ENCODE data around the gene ATF2. TPM values are rescaled to one million over a fixed set of nuclear protein-coding genes. Genes with fewer than 3 reads are reported as not detected.

Gene ATF2, protein sequence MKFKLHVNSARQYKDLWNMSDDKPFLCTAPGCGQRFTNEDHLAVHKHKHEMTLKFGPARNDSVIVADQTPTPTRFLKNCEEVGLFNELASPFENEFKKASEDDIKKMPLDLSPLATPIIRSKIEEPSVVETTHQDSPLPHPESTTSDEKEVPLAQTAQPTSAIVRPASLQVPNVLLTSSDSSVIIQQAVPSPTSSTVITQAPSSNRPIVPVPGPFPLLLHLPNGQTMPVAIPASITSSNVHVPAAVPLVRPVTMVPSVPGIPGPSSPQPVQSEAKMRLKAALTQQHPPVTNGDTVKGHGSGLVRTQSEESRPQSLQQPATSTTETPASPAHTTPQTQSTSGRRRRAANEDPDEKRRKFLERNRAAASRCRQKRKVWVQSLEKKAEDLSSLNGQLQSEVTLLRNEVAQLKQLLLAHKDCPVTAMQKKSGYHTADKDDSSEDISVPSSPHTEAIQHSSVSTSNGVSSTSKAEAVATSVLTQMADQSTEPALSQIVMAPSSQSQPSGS
- 10 to 100 TPM; 52.2 to 67.5 TPM for total RNA-seq

DNA sequence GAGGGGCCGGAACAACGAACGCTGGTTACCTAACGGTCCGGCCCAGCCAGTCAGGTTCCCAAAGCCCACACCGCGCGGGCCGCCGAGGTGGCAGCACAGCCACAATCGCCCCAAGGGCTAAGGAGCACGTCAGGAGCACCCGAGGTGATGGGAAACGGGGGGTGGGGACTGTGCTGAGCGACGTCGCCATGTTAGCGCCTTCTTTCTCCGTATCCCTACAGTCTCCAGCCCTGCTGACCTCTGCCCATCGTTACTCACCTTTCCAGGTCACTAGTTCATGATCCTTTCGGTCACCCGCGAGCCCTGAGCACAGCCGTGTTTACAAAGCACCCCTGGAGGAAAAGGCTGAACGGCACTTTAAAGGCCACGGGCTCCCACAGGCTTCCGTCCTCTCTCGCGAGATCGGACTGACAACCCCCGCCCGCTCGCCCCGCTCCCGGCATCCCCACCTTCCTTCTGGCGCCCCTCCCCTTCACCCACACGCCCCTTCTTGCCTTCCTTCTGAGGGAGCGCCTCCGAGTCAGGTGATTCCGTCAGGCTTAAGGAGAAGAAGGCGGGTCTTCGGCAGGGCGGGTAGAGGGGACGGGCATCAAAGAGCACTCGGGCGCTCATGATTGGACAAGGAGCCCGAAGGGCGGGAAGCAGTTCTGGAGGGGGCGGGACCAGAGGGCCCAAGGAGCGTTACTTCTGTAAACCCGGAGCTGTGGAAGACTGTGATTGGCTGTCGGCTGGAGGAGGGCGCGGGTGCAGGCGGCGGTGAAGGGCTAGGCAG lies at the start of gene ATF2:
TSS of gene ATF2 (minus strand) at position 412 of the 772 bp plus-strand sequence. CDS start 31,760 bp downstream, outside the sequence.
- H3K9me3 Mint-ChIP-seq (ENCODE audit: low read depth), result no peaks in the 10 kb centered on the region
- peak within 1 kb of the TSS; percentile 99 for H3K27ac Mint-ChIP-seq
- ChIA-PET POLR2A (interaction anchor here (0.7 to 1.2 kb wide), 5 partner anchors 10 to 16 kb away, joined by 3 to 21 read pairs (median 4); no protein-coding TSS in a partner anchor), CTCF (interaction anchor here (0.6 to 1.0 kb wide), 6 partner anchors 8 to 373 kb away, joined by 3 to 8 read pairs (median 3); no protein-coding TSS in a partner anchor)
- peak; percentile 98 for DNase-seq
- intact Hi-C loops (cut with DNase I, micrococcal nuclease), result loop anchor here (1.0 to 5.0 kb wide), 12 partner anchors 13 to 921 kb away; partner anchors contain the start of genes ATP5MC3 (in 2 of the 2), GPR155 (in 2 of the 2), LNPK (in 1 of the 2) and OLA1 (in 1 of the 2)
- peaks cover 35% of the 10 kb centered on the region for H3K4me1 Mint-ChIP-seq
- ATAC-seq, result peak; percentile 95
- H3K4me3 Mint-ChIP-seq, result peak within 1 kb of the TSS; percentile 95
- no peaks in the 10 kb centered on the region for H3K27me3 Mint-ChIP-seq
- H3K36me3 Mint-ChIP-seq (ENCODE audit: low read depth), result peaks cover 9% of the 10 kb centered on the region

DNA sequence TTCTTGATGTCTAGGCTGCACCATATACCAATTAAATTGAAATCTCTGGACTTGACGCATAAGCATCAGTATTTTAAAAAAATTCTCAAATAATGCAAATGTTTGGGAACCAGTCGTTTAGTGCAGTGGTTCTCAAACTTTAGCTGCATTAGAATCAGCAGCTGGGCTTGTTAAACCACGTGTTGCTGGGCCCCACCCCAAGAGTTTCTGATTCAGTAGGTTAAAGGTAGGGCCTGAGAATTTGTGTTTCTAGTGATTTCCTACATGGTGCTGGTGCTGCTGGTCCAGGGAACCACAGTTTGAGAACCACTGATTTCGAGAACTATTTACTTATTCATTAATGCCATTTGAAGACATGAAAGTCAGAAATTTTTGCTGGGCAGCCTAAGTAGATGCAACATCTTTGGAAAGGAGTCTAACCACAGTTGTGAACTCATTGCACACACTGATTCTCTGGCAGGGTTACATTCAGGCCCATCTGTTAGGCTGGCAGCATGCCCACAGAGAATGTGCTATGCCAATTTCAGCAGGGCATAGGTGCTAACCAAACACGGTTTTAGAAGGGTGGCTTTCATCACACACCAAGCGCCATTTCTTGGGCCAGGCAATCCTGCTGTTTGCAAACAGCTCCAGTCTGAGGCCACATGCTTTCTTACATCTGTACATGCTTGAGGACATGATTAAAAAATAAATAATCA lies 39.9 kb upstream of the ATF2 start:
- H3K4me3 Mint-ChIP-seq, result no peak overlapping the region
- peaks cover 11% of the 10 kb centered on the region for H3K27me3 Mint-ChIP-seq
- no peaks in the 10 kb centered on the region for H3K36me3 Mint-ChIP-seq (ENCODE audit: low read depth)
- no peaks in the 10 kb centered on the region for H3K9me3 Mint-ChIP-seq (ENCODE audit: low read depth)
- no peak overlapping the region for H3K27ac Mint-ChIP-seq
- intact Hi-C loops (cut with DNase I, micrococcal nuclease), result no loop called here
- ChIA-PET CTCF (interaction anchor here (0.6 to 1.6 kb wide), 8 partner anchors 10 to 613 kb away, joined by 3 to 6 read pairs (median 4); no protein-coding TSS in a partner anchor), POLR2A (no interaction called here)
- peaks cover 4% of the 10 kb centered on the region for H3K4me1 Mint-ChIP-seq
- ATAC-seq (no peak), DNase-seq (no peak)

GRCh38 chr2:175206866-175207265 lies 38.9 kb upstream of the ATF2 start:
- ATAC-seq (no peak), DNase-seq (no peak)
- intact Hi-C loops (cut with DNase I, micrococcal nuclease), result no loop called here
- no peaks in the 10 kb centered on the region for H3K36me3 Mint-ChIP-seq (ENCODE audit: low read depth)
- H3K9me3 Mint-ChIP-seq (ENCODE audit: low read depth), result no peaks in the 10 kb centered on the region
- H3K27me3 Mint-ChIP-seq, result peaks cover 8% of the 10 kb centered on the region
- no peak overlapping the region for H3K27ac Mint-ChIP-seq
- H3K4me3 Mint-ChIP-seq, result no peak overlapping the region
- ChIA-PET CTCF (interaction anchor here (0.8 to 1.0 kb wide), 3 partner anchors 13 to 45 kb away, joined by 3 read pairs; no protein-coding TSS in a partner anchor), POLR2A (interaction anchor here (0.5 kb wide), 1 partner anchor 306 kb away, joined by 3 read pairs; no protein-coding TSS in a partner anchor)
- peaks cover 4% of the 10 kb centered on the region for H3K4me1 Mint-ChIP-seq

DNA sequence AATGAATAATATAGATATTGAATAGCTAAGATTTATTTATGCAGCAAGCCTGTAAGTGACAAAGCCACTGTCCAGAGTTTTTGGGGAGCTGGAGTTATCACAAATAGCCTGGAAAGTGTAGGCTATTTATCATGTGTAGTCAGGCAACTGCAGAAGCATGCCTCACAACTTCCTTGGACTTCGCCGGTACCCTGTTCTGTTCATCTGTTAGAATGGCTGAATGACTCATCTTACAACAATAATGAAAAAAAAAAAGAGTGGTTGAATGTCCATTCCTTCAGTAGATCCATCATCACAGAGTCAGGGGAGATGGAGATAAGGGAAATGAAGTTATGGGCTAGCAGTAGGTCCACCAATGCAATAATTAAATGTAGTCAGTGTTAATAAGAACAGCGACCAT lies 37.5 kb upstream of the ATF2 start:
- intact Hi-C loops (cut with DNase I, micrococcal nuclease), result no loop called here
- no peak for DNase-seq
- Mint-ChIP-seq H3K4me1 (peaks cover 4% of the 10 kb centered on the region), H3K9me3 (ENCODE audit: low read depth) (no peaks in the 10 kb centered on the region), H3K36me3 (ENCODE audit: low read depth) (no peaks in the 10 kb centered on the region), H3K27me3 (peaks cover 4% of the 10 kb centered on the region), H3K4me3 (no peak overlapping the region), H3K27ac (no peak overlapping the region)
- ChIA-PET CTCF (interaction anchor here (1.3 to 3.4 kb wide), 6 partner anchors 11 to 892 kb away, joined by 4 to 62 read pairs (median 12); no protein-coding TSS in a partner anchor), POLR2A (no interaction called here)
- no peak for ATAC-seq

DNA sequence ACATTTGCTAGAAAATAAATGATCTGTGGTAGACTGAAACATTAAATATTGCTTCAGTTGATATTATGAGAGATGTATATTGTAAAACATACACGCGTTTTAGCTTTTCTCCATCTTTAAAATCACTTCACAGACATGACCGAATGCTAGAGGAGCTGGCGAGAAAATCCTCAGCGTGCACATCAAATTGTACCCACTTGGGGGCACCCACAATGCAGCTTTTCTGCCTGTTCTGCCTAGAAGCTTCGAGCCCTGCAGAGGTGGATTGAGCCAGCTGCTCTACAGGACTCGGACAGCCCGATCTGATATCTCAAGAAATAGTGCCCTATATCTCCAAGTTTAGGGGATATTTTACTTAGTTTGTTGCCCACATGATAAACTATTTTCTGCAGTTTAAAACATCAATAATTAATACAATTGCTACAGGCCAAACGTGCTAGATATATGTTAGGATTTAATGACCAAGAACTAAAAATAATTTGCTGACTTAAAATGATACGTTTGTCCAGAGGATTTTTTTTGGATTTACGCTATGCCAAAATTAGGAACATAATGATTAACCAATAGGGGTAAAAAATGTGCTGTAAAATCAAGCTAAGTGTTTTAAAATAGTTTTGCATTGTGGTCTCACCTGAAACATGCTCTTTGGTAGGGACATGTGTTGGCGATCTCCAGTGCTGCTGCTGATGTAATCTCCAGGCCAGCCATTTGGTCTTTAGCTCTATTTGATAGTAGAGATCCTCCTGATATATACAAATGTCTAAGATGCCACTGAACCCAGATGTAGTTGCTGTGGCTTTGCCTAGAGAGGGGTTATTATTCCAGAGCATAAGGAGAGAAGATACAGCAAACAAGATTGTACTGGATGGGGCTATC lies 35.9 kb upstream of the ATF2 start:
- DNase-seq (peak; percentile 79), ATAC-seq (peak; percentile 98)
- POLR2A ChIA-PET, result interaction anchor here (0.6 to 1.4 kb wide), 2 partner anchors 30 to 78 kb away, joined by 5 read pairs; no protein-coding TSS in a partner anchor
- Mint-ChIP-seq H3K36me3 (ENCODE audit: low read depth) (no peaks in the 10 kb centered on the region), H3K4me3 (no peak overlapping the region), H3K4me1 (peaks cover 4% of the 10 kb centered on the region), H3K27ac (no peak overlapping the region), H3K27me3 (peaks cover 10% of the 10 kb centered on the region), H3K9me3 (ENCODE audit: low read depth) (peaks cover 3% of the 10 kb centered on the region)
- CTCF ChIA-PET, result interaction anchor here (0.6 to 4.1 kb wide), 19 partner anchors 9 to 509 kb away, joined by 3 to 62 read pairs (median 5); no protein-coding TSS in a partner anchor
- intact Hi-C loops (cut with DNase I, micrococcal nuclease), result loop anchor here (1.0 to 5.0 kb wide), 4 partner anchors 47 to 893 kb away; no protein-coding TSS in a partner anchor

DNA sequence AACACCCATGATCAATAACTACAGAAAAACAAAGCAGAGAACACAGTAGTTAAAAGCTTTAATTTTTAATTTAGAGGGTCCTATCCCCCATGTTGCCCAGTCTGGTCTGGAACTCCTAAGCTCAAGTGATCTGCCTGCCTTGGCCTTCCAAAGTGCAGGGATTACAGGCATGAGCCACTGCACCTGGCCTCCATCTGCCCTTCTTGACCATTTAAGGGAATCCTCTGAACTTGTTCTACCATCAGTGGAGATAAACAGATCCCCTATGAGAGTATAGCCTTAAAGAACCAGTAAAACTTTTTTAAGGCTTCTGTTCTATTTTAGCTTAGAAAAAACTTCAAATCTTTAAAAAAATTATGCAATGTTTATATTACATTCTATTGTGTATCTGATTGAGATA lies 27.0 kb upstream of the ATF2 start:
- CTCF ChIA-PET, result interaction anchor here (3.4 kb wide), 1 partner anchor 10 kb away, joined by 18 read pairs; no protein-coding TSS in a partner anchor
- Mint-ChIP-seq H3K4me1 (peaks cover 3% of the 10 kb centered on the region), H3K27me3 (peaks cover 40% of the 10 kb centered on the region), H3K27ac (no peak overlapping the region), H3K36me3 (ENCODE audit: low read depth) (no peaks in the 10 kb centered on the region), H3K4me3 (no peak overlapping the region), H3K9me3 (ENCODE audit: low read depth) (peaks cover 5% of the 10 kb centered on the region)
- DNase-seq (no peak), ATAC-seq (no peak)
- intact Hi-C loops (cut with DNase I, micrococcal nuclease), result no loop called here
- POLR2A ChIA-PET, result no interaction called here

- H3K4me3 Mint-ChIP-seq, result no peak overlapping the region
- POLR2A ChIA-PET, result no interaction called here
- intact Hi-C loops (cut with DNase I, micrococcal nuclease), result loop anchor here in 1 of 2 experiments (10.0 kb wide), 1 partner anchor 154 kb away; no protein-coding TSS in a partner anchor
- DNase-seq (no peak), ATAC-seq (no peak)
- no peaks in the 10 kb centered on the region for H3K36me3 Mint-ChIP-seq (ENCODE audit: low read depth)
- CTCF ChIA-PET, result no interaction called here
- peaks cover 2% of the 10 kb centered on the region for H3K9me3 Mint-ChIP-seq (ENCODE audit: low read depth)
- H3K27ac Mint-ChIP-seq, result no peak overlapping the region
- H3K27me3 Mint-ChIP-seq, result peaks cover 18% of the 10 kb centered on the region
- peaks cover 3% of the 10 kb centered on the region for H3K4me1 Mint-ChIP-seq
Observed at GRCh38 chr2:175188761-175189160, 20.8 kb upstream of the ATF2 start.

DNA sequence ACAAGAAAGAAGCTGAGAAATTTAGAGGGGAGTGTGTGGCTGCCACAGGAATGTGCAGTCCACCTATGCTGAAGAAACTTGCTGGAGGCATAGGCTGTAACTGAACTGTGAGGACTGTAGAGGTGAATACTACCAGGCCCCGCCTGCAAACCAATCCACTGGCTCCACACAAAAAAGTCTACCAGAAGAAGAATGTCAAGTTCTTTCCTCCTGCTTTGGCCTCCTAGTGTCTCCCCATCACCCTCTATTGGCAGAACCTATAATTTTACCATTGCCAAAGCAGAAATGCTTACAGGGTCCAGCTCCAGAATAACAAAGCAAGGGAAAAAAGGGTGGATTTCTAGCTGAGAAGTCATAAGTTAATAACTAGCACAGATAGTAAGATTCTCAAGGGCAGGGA lies 19.4 kb upstream of the ATF2 start:
- CTCF ChIA-PET, result interaction anchor here (1.2 to 1.6 kb wide), 3 partner anchors 21 to 58 kb away, joined by 3 to 6 read pairs (median 3); no protein-coding TSS in a partner anchor
- ATAC-seq, result peak; percentile 71
- peaks cover 15% of the 10 kb centered on the region for H3K27me3 Mint-ChIP-seq

DNA sequence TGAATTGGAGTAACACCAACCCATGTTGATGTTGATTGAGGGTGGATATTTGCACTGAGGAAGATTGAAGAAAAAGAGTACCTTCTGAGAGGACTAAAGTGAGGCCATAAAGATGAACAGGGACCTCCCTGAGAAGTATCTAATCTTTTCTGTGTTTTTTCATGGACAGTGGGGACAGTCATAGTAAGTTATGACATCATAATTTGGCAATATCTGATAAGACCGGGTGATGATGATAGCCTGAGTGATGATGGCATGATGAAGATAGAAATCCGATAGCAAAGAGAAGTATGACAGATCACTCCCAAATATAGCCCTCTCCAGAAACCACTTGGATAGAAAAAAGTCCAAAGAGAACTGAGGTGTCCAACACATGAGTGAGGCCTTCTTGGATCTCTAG lies 15.7 kb upstream of the ATF2 start:
- Mint-ChIP-seq H3K36me3 (ENCODE audit: low read depth) (peaks cover 17% of the 10 kb centered on the region), H3K9me3 (ENCODE audit: low read depth) (no peaks in the 10 kb centered on the region), H3K4me1 (peaks cover 21% of the 10 kb centered on the region), H3K4me3 (no peak overlapping the region), H3K27ac (no peak overlapping the region), H3K27me3 (peaks cover 2% of the 10 kb centered on the region)
- ATAC-seq (no peak), DNase-seq (no peak)
- ChIA-PET POLR2A (interaction anchor here (1.0 kb wide), 1 partner anchor 15 kb away, joined by 4 read pairs; the partner anchor contains the start of gene ATF2), CTCF (interaction anchor here (0.6 to 0.8 kb wide), 2 partner anchors 20 to 1520 kb away, joined by 3 read pairs; no protein-coding TSS in a partner anchor)
- intact Hi-C loops (cut with DNase I, micrococcal nuclease), result loop anchor here (5.0 to 10.0 kb wide), 3 partner anchors 71 to 696 kb away; partner anchors contain the start of gene GPR155 (in 1 of the 2)

More for the DNA sequence above, 19.4 kb upstream of the ATF2 start:
- POLR2A ChIA-PET, result no interaction called here
- no peak overlapping the region for H3K4me3 Mint-ChIP-seq
- intact Hi-C loops (cut with DNase I, micrococcal nuclease), result loop anchor here in 1 of 2 experiments (10.0 kb wide), 1 partner anchor 153 kb away; no protein-coding TSS in a partner anchor
- peak; percentile 32 for DNase-seq
- H3K4me1 Mint-ChIP-seq, result no peaks in the 10 kb centered on the region
- peaks cover 2% of the 10 kb centered on the region for H3K9me3 Mint-ChIP-seq (ENCODE audit: low read depth)
- no peaks in the 10 kb centered on the region for H3K36me3 Mint-ChIP-seq (ENCODE audit: low read depth)
- no peak overlapping the region for H3K27ac Mint-ChIP-seq
